Adrenal gland (tissue), 19 donors: ENCODE data around the gene ZP3. TPM values are rescaled to one million over a fixed set of nuclear protein-coding genes. Genes with fewer than 3 reads are reported as not detected.

Source experiments
- DNase-seq, 7 donors: peaks; one replicate each; pipeline ENCODE4 v3.0.0-alpha.2; 2019 to 2020
- H3K27ac ChIP-seq, 5 donors: fragments of 200-600 bp; sonication (generic) in 4 of 5; 1 replicate in 3 of 5; 2 replicates in 2 of 5; pipeline versions ENCODE4 v1.5.1 to v1.8.0; 2016 to 2020; ENCODE audit warnings: mild to moderate bottlenecking in 1 of 5
- H3K27me3 ChIP-seq: fragments of 200-600 bp; 2 replicates; pipeline ENCODE4 v1.8.0; 2021
- H3K36me3 ChIP-seq, 2 donors: fragments of 200-600 bp; replicated peaks in 1 of 2; 1 replicate in 1 of 2; 2 replicates in 1 of 2; pipeline versions ENCODE4 v1.5.1 to v1.8.0; 2018 to 2022
- H3K4me1 ChIP-seq, 2 donors: fragments of 200-600 bp; replicated peaks in 1 of 2; 1 replicate in 1 of 2; 2 replicates in 1 of 2; pipeline versions ENCODE4 v1.5.1 to v1.8.0; 2018 to 2021
- H3K4me3 ChIP-seq, 4 donors: fragments of 200-600 bp; sonication (generic) in 3 of 4; one replicate each; pipeline ENCODE4 v1.5.1; 2016 to 2018
- H3K9me3 ChIP-seq, 3 donors: fragments of 200-600 bp; sonication (generic) in 1 of 3; replicated peaks in 1 of 3; 1 replicate in 2 of 3; 2 replicates in 1 of 3; pipeline versions ENCODE4 v1.5.1 to v1.8.0; 2016 to 2021
- POLR2A ChIP-seq, 2 donors: fragments of 450-650 bp; IDR thresholded peaks; one replicate each; pipeline ENCODE4 v1.6.1; 2017; ENCODE audit warnings: antibody characterized with exemption in 2 of 2, mild to moderate bottlenecking in 2 of 2, moderate library complexity in 1 of 2
- WGBS, 4 donors: extraction: QIAGEN DNeasy Blood & Tissue Kit in 2 of 4; methylation state at CpG; one replicate each; pipeline versions ENCODE4 v1.1.5 to v1.1.7; 2013 to 2017; 5-methylcytosine and 5-hydroxymethylcytosine counted together
- intact Hi-C, 2 donors: fragments of 100-400 bp; cut with DNase I; formaldehyde crosslinking; loops; one replicate each; pipeline versions ENCODE4 v1.14.1 to v1.15.0; 2022 to 2023
- long read RNA-seq, 10 donors: library from polyadenylated mRNA in 3 of 10; unstranded in 2 of 10; stranded (forward) in 1 of 10; transcript quantifications; one replicate each; pipeline ENCODE4 v2.0.0 and lab custom pipeline, GENCODE V29; 2021 to 2026
- polyA plus RNA-seq, 3 donors: library from polyadenylated mRNA; stranded (reverse); fragments of 200-250 nt in 2 of 3; fragments of 350-450 nt in 1 of 3; fragmentation: Illumina TruSeq in 1 of 3; extraction: RNeasy Lipid Tissue Mini Kit (QIAGEN cat#74804) in 1 of 3; gene quantifications; one replicate each; pipeline ENCODE4 v1.2.3, GENCODE V29; 2013 to 2014
- total RNA-seq, 9 donors: library from RNA; depleted of rRNA in 4 of 9; stranded (reverse); fragments of >200 nt in 4 of 9; fragments of 120-200 nt in 1 of 9; fragmentation: NEBNext Ultra II Directional in 1 of 9; extraction: Animal tissue kit (Norgen Biotek cat#: 25700) in 1 of 9; gene quantifications; one replicate each; pipeline versions ENCODE4 v1.1.0 to v1.2.4, GENCODE V29; 2013 to 2023
- TF ChIP-seq, protein P1 (sequence below), 6 experiments: fragments of 450-650 bp in 4 of 6; fragments of 200-600 bp in 2 of 6; sonication (generic) in 1 of 6; IDR thresholded peaks; 1 replicate in 5 of 6; 2 replicates in 1 of 6; pipeline versions ENCODE4 v1.5.1 to v1.8.0; 2016 to 2021; ENCODE audit warnings: antibody characterized with exemption in 6 of 6, mild to moderate bottlenecking in 2 of 6, moderate library complexity in 1 of 6
- donor health status: healthy with polysubstance abuse.
- donor health status: Bipolar disorder and iron deficiency.
- donor health status: DM: yes; HTN: yes; CAD: no.
- donor health status: DM: no; HTN: no; CAD: no.
- donor health status: DM: no; HTN: no; CAD: no.
- donor health status: DM: yes; HTN: yes; CAD: no.

Gene ZP3
- total RNA-seq: 10 to 100 TPM in 1 of 9 donors, 1 to 10 TPM in 8; 4.2 to 21.3 (median 6.7) TPM
- polyA plus RNA-seq: 10 to 100 TPM in 1 of 3 donors, 1 to 10 TPM in 2; 2.2 to 13.3 (median 9.8) TPM
- long read RNA-seq, donor 1, partial matches to known transcripts: 0 of 2 reads
- long read RNA-seq, donor 1, other reads (novel, unspliced or antisense): 0 of 2 reads
- long read RNA-seq, donor 2, partial matches to known transcripts: 0 of 2 reads
- long read RNA-seq, donor 2, other reads (novel, unspliced or antisense): 0 of 2 reads
- long read RNA-seq, donor 3, partial matches to known transcripts: 0 of 3 reads
- long read RNA-seq, donor 3, other reads (novel, unspliced or antisense): 0 of 3 reads
- long read RNA-seq, donor 4, partial matches to known transcripts: 0 of 4 reads
- long read RNA-seq, donor 4, other reads (novel, unspliced or antisense): 0 of 4 reads
- long read RNA-seq, donor 5, transcript ZP3-201 (9 exons, 1,483 nt): major isoform, 6 of 8 reads
- long read RNA-seq, donor 5, partial matches to known transcripts: 1 of 8 reads
- long read RNA-seq, donor 5, other reads (novel, unspliced or antisense): 1 of 8 reads
- long read RNA-seq, donor 6, partial matches to known transcripts: 0 of 4 reads
- long read RNA-seq, donor 6, other reads (novel, unspliced or antisense): 1 of 4 reads
- long read RNA-seq, donor 7: 0 reads
- long read RNA-seq, donor 8, partial matches to known transcripts: 0 of 1 reads
- long read RNA-seq, donor 8, other reads (novel, unspliced or antisense): 0 of 1 reads
- long read RNA-seq, donor 9, partial matches to known transcripts: 0 of 2 reads
- long read RNA-seq, donor 9, other reads (novel, unspliced or antisense): 0 of 2 reads
- long read RNA-seq, donor 10, partial matches to known transcripts: 0 of 2 reads
- long read RNA-seq, donor 10, other reads (novel, unspliced or antisense): 0 of 2 reads

DNA sequence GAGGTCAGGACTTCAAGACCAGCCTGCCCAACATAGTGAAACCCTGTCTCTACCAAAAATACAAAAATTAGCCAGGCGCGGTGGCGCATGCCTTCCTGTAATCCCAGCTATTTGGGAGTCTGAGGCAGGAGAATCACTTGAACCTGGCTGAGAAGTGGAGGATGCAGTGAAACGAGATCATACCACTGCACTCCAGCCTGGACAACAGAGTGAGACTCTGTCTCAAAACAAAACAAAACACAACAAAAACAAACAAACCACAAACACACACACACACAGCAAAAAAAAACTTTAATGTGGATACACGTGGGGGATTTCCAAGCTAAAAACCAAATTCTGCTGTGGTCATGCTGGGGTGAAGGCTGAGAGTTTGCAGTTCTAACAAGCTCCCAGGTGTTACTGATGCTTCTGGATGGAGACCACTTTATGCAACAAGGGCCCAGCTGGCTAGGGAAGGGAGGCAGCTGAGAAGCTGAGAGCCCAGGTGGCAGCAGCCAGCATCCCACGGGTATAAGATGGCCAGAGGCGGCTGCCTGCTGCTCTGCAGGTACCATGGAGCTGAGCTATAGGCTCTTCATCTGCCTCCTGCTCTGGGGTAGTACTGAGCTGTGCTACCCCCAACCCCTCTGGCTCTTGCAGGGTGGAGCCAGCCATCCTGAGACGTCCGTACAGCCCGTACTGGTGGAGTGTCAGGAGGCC is at the start of gene ZP3:
Gene ZP3, plus strand, starts transcription at position 538 of the 699 bp plus-strand sequence. Its CDS starts 15 bp downstream, at position 553.
- no peak for TF ChIP-seq POLR2A (IDR thresholded peaks at IDR 0.05)
- TF ChIP-seq, protein P1, sequence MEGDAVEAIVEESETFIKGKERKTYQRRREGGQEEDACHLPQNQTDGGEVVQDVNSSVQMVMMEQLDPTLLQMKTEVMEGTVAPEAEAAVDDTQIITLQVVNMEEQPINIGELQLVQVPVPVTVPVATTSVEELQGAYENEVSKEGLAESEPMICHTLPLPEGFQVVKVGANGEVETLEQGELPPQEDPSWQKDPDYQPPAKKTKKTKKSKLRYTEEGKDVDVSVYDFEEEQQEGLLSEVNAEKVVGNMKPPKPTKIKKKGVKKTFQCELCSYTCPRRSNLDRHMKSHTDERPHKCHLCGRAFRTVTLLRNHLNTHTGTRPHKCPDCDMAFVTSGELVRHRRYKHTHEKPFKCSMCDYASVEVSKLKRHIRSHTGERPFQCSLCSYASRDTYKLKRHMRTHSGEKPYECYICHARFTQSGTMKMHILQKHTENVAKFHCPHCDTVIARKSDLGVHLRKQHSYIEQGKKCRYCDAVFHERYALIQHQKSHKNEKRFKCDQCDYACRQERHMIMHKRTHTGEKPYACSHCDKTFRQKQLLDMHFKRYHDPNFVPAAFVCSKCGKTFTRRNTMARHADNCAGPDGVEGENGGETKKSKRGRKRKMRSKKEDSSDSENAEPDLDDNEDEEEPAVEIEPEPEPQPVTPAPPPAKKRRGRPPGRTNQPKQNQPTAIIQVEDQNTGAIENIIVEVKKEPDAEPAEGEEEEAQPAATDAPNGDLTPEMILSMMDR (IDR thresholded peaks at IDR 0.05): no peak
- no peaks in the 10 kb centered on the region for H3K27me3 ChIP-seq
- intact Hi-C loops: no loop called here
- no peaks in the 10 kb centered on the region for H3K36me3 ChIP-seq
- DNase-seq: no peak
- H3K9me3 ChIP-seq: no peaks in the 10 kb centered on the region
- 82 to 85% (median 84%) methylated on average over 5 to 10 of the region's 10 CpGs for WGBS, 4 donors
- H3K27ac ChIP-seq: no peak within 1 kb of the TSS
- H3K4me1 ChIP-seq: no peaks in the 10 kb centered on the region
- no peak within 1 kb of the TSS for H3K4me3 ChIP-seq

DNA sequence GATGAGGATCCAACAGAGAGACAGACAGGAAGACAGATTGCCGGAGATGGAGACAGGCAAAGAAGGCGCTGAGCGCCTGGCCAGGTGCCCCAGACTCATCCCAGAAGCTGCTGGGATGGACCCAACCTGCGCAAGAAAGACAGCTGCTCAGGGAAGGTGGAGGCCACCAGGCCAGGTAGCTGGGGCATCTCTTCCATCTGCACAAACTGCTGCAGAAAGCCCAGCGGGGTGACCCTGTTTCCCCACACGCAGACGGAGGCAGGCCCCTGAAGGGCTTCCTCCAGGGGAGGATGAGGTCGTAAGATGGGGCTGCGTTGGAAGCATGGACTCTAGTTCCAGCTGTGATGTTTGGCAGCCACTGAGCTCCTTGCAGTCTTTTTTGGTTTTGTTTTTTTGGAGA is 49.5 kb upstream of the ZP3 start:
- TF ChIP-seq POLR2A (IDR thresholded peaks at IDR 0.05): no peak
- TF ChIP-seq, protein P1 (IDR thresholded peaks at IDR 0.05): no peak
- WGBS, 4 donors: 90 to 93% (median 91%) methylated on average over 9 of the region's 9 CpGs
- Histone ChIP-seq H3K36me3 (no peaks in the 10 kb centered on the region), H3K9me3 (no peaks in the 10 kb centered on the region), H3K27ac (no peak overlapping the region), H3K4me3 (no peak overlapping the region), H3K4me1 (peaks cover 16 to 22% of the 10 kb centered on the region in 2 donors), H3K27me3 (no peaks in the 10 kb centered on the region)
- intact Hi-C loops: no loop called here
- no peak for DNase-seq

GRCh38 chr7:76377186-76377918 is 47.4 kb upstream of the ZP3 start:
- peaks cover 21 to 28% of the 10 kb centered on the region in 2 donors for H3K4me1 ChIP-seq
- intact Hi-C loops: no loop called here
- 32 to 48% (median 46%) methylated on average over 8 to 9 of the region's 9 CpGs for WGBS, 4 donors
- no peaks in the 10 kb centered on the region for H3K27me3 ChIP-seq
- TF ChIP-seq POLR2A (IDR thresholded peaks at IDR 0.05): no peak
- TF ChIP-seq, protein P1 (IDR thresholded peaks at IDR 0.05): no peak
- H3K36me3 ChIP-seq: no peaks in the 10 kb centered on the region
- DNase-seq: peak in 4 of 7 donors; percentile 40 to 65 (median 46)
- no peaks in the 10 kb centered on the region for H3K9me3 ChIP-seq
- H3K27ac ChIP-seq: peak overlapping the region in 2 of 5 donors; percentile 5 to 40
- H3K4me3 ChIP-seq: no peak overlapping the region
